ENCODE measurements around the gene DELE1.
"Not testable (repeated sequence)": the region's sequence is repeated elsewhere in the genome, so short reads cannot be mapped to it uniquely, and the experiment has no call there.

DELE1 gene

DNA sequence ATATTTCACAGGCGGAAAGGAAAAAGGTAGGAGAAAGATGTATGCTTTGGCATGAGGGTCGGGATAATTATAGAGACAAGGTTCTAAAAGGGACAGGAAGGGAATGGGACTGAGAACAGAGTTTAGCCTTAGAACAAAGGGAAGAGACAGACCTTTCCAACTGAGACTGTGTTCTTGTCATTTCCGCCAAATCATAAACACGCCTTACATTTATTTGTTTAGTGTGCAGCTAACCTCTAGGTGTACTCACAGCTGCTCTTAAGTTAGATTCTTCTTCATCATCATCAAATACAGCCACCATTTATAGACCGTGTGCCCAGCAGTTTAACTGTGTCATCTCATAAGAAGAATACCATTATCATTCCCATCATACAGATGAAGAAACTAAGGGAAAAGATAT is 5.9 kb upstream of the DELE1 start:
- no peak for DNase-seq (ENCODE audit: extremely low spot score)
- ChIA-PET CTCF (interaction anchor here (0.9 to 3.5 kb wide), 7 partner anchors 17 to 52 kb away, joined by 3 to 17 read pairs (median 3); partner anchors contain the start of gene RNF14), POLR2A (no interaction called here)
- TF ChIP-seq, protein P1, sequence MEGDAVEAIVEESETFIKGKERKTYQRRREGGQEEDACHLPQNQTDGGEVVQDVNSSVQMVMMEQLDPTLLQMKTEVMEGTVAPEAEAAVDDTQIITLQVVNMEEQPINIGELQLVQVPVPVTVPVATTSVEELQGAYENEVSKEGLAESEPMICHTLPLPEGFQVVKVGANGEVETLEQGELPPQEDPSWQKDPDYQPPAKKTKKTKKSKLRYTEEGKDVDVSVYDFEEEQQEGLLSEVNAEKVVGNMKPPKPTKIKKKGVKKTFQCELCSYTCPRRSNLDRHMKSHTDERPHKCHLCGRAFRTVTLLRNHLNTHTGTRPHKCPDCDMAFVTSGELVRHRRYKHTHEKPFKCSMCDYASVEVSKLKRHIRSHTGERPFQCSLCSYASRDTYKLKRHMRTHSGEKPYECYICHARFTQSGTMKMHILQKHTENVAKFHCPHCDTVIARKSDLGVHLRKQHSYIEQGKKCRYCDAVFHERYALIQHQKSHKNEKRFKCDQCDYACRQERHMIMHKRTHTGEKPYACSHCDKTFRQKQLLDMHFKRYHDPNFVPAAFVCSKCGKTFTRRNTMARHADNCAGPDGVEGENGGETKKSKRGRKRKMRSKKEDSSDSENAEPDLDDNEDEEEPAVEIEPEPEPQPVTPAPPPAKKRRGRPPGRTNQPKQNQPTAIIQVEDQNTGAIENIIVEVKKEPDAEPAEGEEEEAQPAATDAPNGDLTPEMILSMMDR (IDR thresholded peaks at IDR 0.05; ENCODE audit: control extremely low read depth, extremely low read depth, low read depth, missing control alignments) = no peak

DNA sequence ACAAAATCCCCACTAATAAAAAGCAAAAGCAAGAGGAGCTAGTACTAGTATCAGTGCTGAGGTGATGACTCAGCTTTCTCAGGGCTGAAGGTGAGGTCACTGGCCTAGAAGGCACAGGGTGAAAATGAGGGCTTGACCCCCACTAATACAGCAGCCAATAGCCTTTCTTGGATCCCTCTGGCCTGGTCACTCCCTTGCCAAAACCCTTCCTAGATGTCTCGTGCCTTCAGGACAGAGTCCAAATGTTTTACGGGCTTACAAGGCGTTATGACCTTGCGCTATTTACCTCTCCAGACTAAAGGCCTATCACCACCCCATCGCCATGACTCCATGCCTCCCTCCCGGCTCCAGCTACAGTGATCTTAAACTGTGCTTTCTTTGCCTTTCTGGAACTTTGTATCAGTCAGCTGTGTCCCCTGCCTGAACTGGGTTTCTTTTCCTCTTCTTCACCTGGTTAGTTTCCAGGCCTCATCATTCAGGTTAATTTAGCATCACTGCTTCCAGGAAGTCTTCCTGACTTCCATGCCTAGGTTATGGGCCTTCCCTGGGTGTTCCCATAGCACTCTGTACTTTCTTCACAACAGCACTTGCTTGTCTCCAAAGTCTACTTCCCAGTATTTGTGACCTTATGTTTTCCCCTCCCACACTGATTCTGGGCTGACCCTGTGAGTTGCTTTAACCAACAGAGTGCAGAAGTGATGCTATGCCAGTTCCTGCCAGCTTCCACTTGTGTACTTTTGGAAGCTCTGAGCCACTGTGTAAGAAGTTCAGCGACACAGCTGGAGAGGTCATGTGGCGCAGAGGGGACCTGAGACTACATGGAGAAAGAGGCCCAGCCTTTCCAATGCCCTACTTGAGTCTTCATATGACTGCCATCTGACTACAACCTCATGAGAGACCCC is 4.2 kb upstream of the DELE1 start:
- POLR2A ChIA-PET = no interaction called here
- CTCF ChIA-PET = interaction anchor here (0.6 to 5.3 kb wide), 7 partner anchors 18 to 255 kb away, joined by 3 to 30 read pairs (median 6); partner anchors contain the start of gene RNF14
- TF ChIP-seq, protein P1 (IDR thresholded peaks at IDR 0.05; ENCODE audit: control extremely low read depth, extremely low read depth, low read depth, missing control alignments) = no peak
- DNase-seq (ENCODE audit: extremely low spot score) = no peak

DNA sequence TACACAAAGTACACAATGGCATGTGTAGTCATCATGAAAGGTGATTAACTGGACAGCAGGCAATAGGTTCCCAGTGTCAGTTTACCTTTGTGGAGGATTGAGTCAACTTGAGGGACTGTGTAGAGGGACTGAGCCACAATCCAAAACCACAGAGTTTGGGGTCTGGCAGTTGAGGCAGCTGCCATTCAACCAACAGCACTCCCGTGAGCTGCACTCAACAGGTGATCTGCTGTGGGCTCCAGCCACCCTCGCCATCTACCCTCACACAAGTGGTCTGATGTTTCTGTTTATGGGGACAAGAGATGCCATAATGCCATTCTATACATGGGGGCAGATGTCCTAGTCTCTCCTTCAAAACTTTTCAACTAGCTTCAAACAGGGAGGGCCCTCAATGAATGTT is 2.9 kb upstream of the DELE1 start:
- ChIA-PET CTCF (interaction anchor here (1.3 to 5.3 kb wide), 4 partner anchors 10 to 229 kb away, joined by 3 to 30 read pairs (median 9); no protein-coding TSS in a partner anchor), POLR2A (no interaction called here)
- no peak for DNase-seq (ENCODE audit: extremely low spot score)
- TF ChIP-seq, protein P1 (IDR thresholded peaks at IDR 0.05; ENCODE audit: control extremely low read depth, extremely low read depth, low read depth, missing control alignments) = no peak

DNA sequence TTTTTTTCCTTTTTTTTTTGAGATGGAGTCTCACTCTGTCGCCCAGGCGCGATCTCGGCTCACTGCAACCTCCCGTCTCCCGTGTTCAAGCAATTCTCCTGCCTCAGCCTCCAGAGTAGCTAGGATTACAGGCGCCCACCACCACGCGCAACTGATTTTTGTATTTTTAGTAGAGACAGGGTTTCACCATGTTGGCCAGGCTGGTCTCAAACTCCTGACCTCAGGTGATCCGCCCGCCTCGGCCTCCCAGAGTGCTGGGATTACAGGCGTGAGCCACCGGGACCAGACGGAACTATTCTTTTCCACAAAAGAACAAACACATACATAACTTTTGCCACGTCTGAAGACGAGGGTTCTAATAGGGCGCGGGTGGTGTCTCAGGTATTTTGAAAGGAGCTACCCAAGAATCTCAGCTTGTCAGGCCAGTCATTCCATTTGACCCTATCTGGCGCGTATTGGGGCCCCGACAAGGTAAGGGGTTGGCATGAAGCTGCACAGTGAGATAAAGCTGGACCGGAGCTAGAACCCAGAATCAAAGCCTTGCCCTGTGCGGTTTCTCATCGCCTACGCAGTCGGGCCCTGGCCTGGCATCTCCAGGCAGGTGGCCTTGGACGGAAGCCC is 734 bp upstream of the DELE1 start:
- ChIA-PET CTCF (interaction anchor here (1.1 to 5.3 kb wide), 13 partner anchors 10 to 790 kb away, joined by 3 to 30 read pairs (median 5); partner anchors contain the start of genes DIAPH1, PCDH1, PCDH12 and RNF14), POLR2A (interaction anchor here (0.7 to 2.8 kb wide), 4 partner anchors 12 to 47 kb away, joined by 3 to 15 read pairs (median 4); partner anchors contain the start of gene RNF14)
- DNase-seq (ENCODE audit: extremely low spot score) = not testable (repeated sequence)

DNA sequence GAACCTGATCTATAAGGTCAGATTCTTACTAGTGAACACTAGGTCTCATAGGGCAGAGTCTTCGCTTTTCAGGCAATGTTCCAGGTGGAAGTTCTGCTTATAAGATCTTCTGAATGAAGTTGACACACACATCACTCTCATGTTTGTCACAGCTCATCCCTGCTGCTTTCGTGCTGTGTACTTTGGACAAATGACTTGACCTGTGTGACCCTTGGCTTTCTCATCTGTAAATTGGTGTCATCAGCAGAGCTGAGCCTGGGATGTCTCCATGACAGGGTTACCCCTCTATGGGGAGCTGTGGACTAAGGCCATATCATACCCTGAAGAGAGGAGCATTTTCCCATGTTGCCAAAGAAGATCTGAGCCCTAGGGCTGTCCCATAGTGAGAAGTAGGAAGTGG is 2.8 kb downstream of the DELE1 start:
- POLR2A ChIA-PET = no interaction called here
- DNase-seq (ENCODE audit: extremely low spot score) = no peak
- TF ChIP-seq, protein P1 (IDR thresholded peaks at IDR 0.05; ENCODE audit: control extremely low read depth, extremely low read depth, low read depth, missing control alignments) = no peak
- CTCF ChIA-PET = interaction anchor here (0.7 to 2.6 kb wide), 4 partner anchors 17 to 224 kb away, joined by 3 to 6 read pairs (median 4); partner anchors contain the start of gene RNF14

DNA sequence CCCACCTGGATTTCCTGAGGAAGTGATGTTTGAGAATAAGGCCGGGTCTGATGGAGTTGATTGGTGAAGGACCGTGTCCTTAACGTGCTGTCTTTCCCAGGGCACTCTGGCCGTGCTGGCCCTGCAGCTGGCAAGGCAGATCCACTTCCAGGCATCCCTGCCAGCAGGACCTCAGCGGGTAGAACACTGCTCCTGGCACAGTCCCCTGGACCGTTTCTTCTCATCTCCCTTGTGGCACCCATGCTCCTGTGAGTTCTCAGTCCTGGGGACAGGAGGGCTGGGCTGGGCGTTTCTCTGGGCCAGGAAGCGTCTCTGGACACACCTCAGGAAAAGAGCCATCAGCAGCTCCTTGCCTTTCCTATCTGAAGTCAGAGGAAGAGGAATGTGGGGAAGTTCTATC is 4.4 kb downstream of the DELE1 start:
- ChIA-PET POLR2A (no interaction called here), CTCF (interaction anchor here (0.8 to 2.6 kb wide), 2 partner anchors 33 to 41 kb away, joined by 3 to 6 read pairs; partner anchors contain the start of gene RNF14)
- TF ChIP-seq, protein P1 (IDR thresholded peaks at IDR 0.05; ENCODE audit: control extremely low read depth, extremely low read depth, low read depth, missing control alignments) = no peak
- no peak for DNase-seq (ENCODE audit: extremely low spot score)
